ENCODE data around the gene COG5. TPM values are rescaled to one million over a fixed set of nuclear protein-coding genes. Genes with fewer than 3 reads are reported as not detected.
"Not testable (repeated sequence)": the region's sequence is repeated elsewhere in the genome, so short reads cannot be mapped to it uniquely, and the experiment has no call there.

Gene COG5
- total and polyA plus RNA-seq, 2 experiments from 2014 or later = 15.8 to 53.5 TPM

DNA sequence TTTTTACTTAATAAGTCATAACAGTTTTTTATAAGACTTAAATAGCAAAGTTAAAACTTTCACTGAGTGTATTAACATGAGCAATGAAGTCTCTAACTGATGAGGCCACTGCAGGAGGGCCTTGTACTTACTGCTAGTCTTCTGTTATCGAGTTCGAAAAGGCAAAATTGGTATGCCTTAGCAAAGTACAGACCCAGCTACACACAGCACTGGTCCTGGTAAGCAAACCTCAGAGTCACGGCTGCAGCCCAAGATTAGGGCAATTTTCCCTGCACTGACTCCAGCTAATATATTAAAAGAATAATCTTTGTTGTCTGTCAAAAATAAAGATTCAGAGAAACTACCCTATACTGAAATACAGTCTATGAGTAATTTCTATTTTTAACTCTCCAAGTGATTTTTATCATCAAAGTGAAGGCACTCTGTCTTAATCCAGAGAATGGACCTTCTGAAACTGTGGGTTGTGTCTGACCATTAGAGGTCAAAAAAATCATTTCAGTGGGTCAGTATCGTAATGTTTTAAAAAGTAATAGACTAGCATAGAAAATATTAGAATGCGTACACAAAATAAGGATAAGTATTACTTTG, 309.2 kb downstream of the COG5 start:
- no peak overlapping the region for H3K27ac ChIP-seq
- no peak for DNase-seq (ENCODE audit: low spot score)
- no peaks in the 10 kb centered on the region for H3K9me3 ChIP-seq (ENCODE audit: low read depth)
- H3K9me2 ChIP-seq (replicated peaks; ENCODE audit: insufficient read depth) = no peaks in the 10 kb centered on the region
- H4K20me1 ChIP-seq (ENCODE audit: insufficient read depth, poor library complexity, severe bottlenecking) = no peaks in the 10 kb centered on the region
- no peaks in the 10 kb centered on the region for H3K27me3 ChIP-seq
- no peak for TF ChIP-seq EZH2phosphoT487 (IDR thresholded peaks at IDR 0.05; ENCODE audit: low read depth, severe bottlenecking, unreplicated experiment)
- H3K4me1 ChIP-seq (ENCODE audit: insufficient read depth) = no peaks in the 10 kb centered on the region
- H3K4me3 ChIP-seq = no peak overlapping the region
- WGBS (ENCODE audit: low lambda C conversion rate, missing lambda C conversion rate) = 94% methylated on average over 5 of the region's 5 CpGs
- H3K4me2 ChIP-seq = no peak overlapping the region
- no peaks in the 10 kb centered on the region for H3K79me2 ChIP-seq
- no peak overlapping the region for H2AFZ ChIP-seq
- H3K36me3 ChIP-seq (replicated peaks; ENCODE audit: insufficient read depth, low read depth) = no peaks in the 10 kb centered on the region

DNA sequence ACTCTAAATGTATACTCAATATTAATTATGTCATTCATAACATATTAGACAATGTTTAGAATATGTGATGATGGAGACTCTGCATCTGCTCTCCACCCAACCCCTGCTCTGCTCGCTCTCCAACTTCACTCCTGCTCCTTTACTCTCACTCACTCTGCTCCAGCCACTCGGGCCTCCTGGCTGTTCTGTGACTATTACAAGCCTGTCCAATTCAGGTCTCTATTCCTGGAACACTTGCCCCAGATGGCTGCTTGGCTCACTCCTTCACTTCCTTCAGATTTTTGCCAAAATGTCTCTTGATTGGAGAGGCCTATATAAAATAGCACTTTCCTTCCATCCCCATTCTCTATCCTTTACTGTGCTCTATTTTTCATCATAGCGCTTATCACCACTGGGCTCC, 310.1 kb downstream of the COG5 start:
- Histone ChIP-seq H3K79me2 (no peaks in the 10 kb centered on the region), H3K36me3 (replicated peaks; ENCODE audit: insufficient read depth, low read depth) (no peaks in the 10 kb centered on the region), H3K9me2 (replicated peaks; ENCODE audit: insufficient read depth) (no peaks in the 10 kb centered on the region), H2AFZ (no peak overlapping the region), H3K27me3 (no peaks in the 10 kb centered on the region), H3K4me1 (ENCODE audit: insufficient read depth) (no peaks in the 10 kb centered on the region), H3K4me2 (no peak overlapping the region), H3K9me3 (ENCODE audit: low read depth) (no peaks in the 10 kb centered on the region), H3K27ac (no peak overlapping the region), H3K4me3 (no peak overlapping the region), H4K20me1 (ENCODE audit: insufficient read depth, poor library complexity, severe bottlenecking) (no peaks in the 10 kb centered on the region)
- DNase-seq (ENCODE audit: low spot score) = no peak
- 93% methylated on average over 3 of the region's 3 CpGs for WGBS (ENCODE audit: low lambda C conversion rate, missing lambda C conversion rate)
- TF ChIP-seq EZH2 (IDR thresholded peaks at IDR 0.05; ENCODE audit: borderline replicate concordance) (no peak), EZH2phosphoT487 (IDR thresholded peaks at IDR 0.05; ENCODE audit: low read depth, severe bottlenecking, unreplicated experiment) (no peak)
- TF ChIP-seq, protein P1, sequence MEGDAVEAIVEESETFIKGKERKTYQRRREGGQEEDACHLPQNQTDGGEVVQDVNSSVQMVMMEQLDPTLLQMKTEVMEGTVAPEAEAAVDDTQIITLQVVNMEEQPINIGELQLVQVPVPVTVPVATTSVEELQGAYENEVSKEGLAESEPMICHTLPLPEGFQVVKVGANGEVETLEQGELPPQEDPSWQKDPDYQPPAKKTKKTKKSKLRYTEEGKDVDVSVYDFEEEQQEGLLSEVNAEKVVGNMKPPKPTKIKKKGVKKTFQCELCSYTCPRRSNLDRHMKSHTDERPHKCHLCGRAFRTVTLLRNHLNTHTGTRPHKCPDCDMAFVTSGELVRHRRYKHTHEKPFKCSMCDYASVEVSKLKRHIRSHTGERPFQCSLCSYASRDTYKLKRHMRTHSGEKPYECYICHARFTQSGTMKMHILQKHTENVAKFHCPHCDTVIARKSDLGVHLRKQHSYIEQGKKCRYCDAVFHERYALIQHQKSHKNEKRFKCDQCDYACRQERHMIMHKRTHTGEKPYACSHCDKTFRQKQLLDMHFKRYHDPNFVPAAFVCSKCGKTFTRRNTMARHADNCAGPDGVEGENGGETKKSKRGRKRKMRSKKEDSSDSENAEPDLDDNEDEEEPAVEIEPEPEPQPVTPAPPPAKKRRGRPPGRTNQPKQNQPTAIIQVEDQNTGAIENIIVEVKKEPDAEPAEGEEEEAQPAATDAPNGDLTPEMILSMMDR (IDR thresholded peaks at IDR 0.05; ENCODE audit: poor library complexity) = no peak

- H3K4me2 ChIP-seq = no peak overlapping the region
- no peak overlapping the region for H3K4me3 ChIP-seq
- no peaks in the 10 kb centered on the region for H3K9me2 ChIP-seq (replicated peaks; ENCODE audit: insufficient read depth)
- H4K20me1 ChIP-seq (ENCODE audit: insufficient read depth, poor library complexity, severe bottlenecking) = no peaks in the 10 kb centered on the region
- no peaks in the 10 kb centered on the region for H3K79me2 ChIP-seq
- 87% methylated on average over 3 of the region's 3 CpGs for WGBS (ENCODE audit: low lambda C conversion rate, missing lambda C conversion rate)
- no peaks in the 10 kb centered on the region for H3K9me3 ChIP-seq (ENCODE audit: low read depth)
- TF ChIP-seq EZH2 (IDR thresholded peaks at IDR 0.05; ENCODE audit: borderline replicate concordance) = no peak
- TF ChIP-seq EZH2phosphoT487 (IDR thresholded peaks at IDR 0.05; ENCODE audit: low read depth, severe bottlenecking, unreplicated experiment) = no peak
- TF ChIP-seq, protein P1 (IDR thresholded peaks at IDR 0.05; ENCODE audit: poor library complexity) = no peak
- no peak for DNase-seq (ENCODE audit: low spot score)
- H3K27me3 ChIP-seq = no peaks in the 10 kb centered on the region
- H2AFZ ChIP-seq = no peak overlapping the region
- no peaks in the 10 kb centered on the region for H3K36me3 ChIP-seq (replicated peaks; ENCODE audit: insufficient read depth, low read depth)
- H3K4me1 ChIP-seq (ENCODE audit: insufficient read depth) = no peaks in the 10 kb centered on the region
- no peak overlapping the region for H3K27ac ChIP-seq
Measured at GRCh38 chr7:107251963-107252362, 311.8 kb downstream of the COG5 start.

- no peak for DNase-seq (ENCODE audit: low spot score)
- Histone ChIP-seq H3K9me3 (ENCODE audit: low read depth) (no peaks in the 10 kb centered on the region), H3K4me2 (no peak overlapping the region), H3K4me1 (ENCODE audit: insufficient read depth) (no peaks in the 10 kb centered on the region), H3K27me3 (no peaks in the 10 kb centered on the region), H3K36me3 (replicated peaks; ENCODE audit: insufficient read depth, low read depth) (no peaks in the 10 kb centered on the region), H4K20me1 (ENCODE audit: insufficient read depth, poor library complexity, severe bottlenecking) (no peaks in the 10 kb centered on the region), H2AFZ (no peak overlapping the region), H3K4me3 (no peak overlapping the region), H3K79me2 (no peaks in the 10 kb centered on the region), H3K27ac (no peak overlapping the region), H3K9me2 (replicated peaks; ENCODE audit: insufficient read depth) (no peaks in the 10 kb centered on the region)
- no peak for TF ChIP-seq EZH2phosphoT487 (IDR thresholded peaks at IDR 0.05; ENCODE audit: low read depth, severe bottlenecking, unreplicated experiment)
- WGBS (ENCODE audit: low lambda C conversion rate, missing lambda C conversion rate) = 97% methylated on average over 5 of the region's 5 CpGs
Measured at GRCh38 chr7:107248551-107249316, 315.0 kb downstream of the COG5 start.

DNA sequence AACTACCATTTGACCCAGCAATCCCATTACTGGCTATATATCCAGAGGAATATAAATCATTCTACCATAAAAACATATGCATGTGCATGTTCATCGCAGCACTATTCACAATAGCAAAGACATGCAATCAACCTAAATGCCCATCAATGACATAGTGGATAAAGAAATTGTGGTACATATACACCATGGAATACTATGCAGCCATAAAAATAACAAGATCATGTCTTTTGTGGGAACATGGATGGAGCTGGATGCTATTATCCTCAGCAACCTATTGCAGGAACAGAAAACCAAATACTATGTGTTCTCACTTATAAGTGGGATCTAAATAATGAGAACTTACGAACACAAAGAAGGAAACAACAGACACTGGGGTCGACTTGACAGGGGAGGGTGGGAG, 316.9 kb downstream of the COG5 start:
- not testable (repeated sequence) for H2AFZ ChIP-seq; H4K20me1 ChIP-seq (ENCODE audit: insufficient read depth, poor library complexity, severe bottlenecking); H3K4me3 ChIP-seq; H3K9me2 ChIP-seq (replicated peaks; ENCODE audit: insufficient read depth); H3K9me3 ChIP-seq (ENCODE audit: low read depth); H3K36me3 ChIP-seq (replicated peaks; ENCODE audit: insufficient read depth, low read depth); H3K79me2 ChIP-seq; H3K4me2 ChIP-seq; H3K27me3 ChIP-seq; H3K4me1 ChIP-seq (ENCODE audit: insufficient read depth); DNase-seq (ENCODE audit: low spot score); H3K27ac ChIP-seq
- WGBS (ENCODE audit: low lambda C conversion rate, missing lambda C conversion rate) = 98% methylated on average over 3 of the region's 3 CpGs
